NCI-H2227 treated with DMSO at 0.1 percent for 48 hours (cell line): ENCODE results near the gene MYBPC2.
"Not testable (repeated sequence)": the region's sequence is repeated elsewhere in the genome, so short reads cannot be mapped to it uniquely, and the experiment has no call there.

Experiments used
- DNase-seq: peaks from one replicate; lab custom pipeline; 2025; lab: John Stamatoyannopoulos, UW

The MYBPC2 gene

GRCh38 chr19:50428772-50429463, 3.8 kb upstream of the MYBPC2 start:
- DNase-seq: no peak

- DNase-seq: no peak
Observed at GRCh38 chr19:50430888-50431342, 1.8 kb upstream of the MYBPC2 start.

- DNase-seq: peak; percentile 65
Observed at GRCh38 chr19:50431343-50432220, 1.1 kb upstream of the MYBPC2 start.

- no peak for DNase-seq
Observed at GRCh38 chr19:50433201-50434180, 799 bp downstream of the MYBPC2 start.

- no peak for DNase-seq
Observed at GRCh38 chr19:50434525-50434924, 1.8 kb downstream of the MYBPC2 start.

GRCh38 chr19:50435221-50435620, 2.5 kb downstream of the MYBPC2 start:
- no peak for DNase-seq

- DNase-seq: no peak
Observed at GRCh38 chr19:50435627-50436026, 2.9 kb downstream of the MYBPC2 start.

GRCh38 chr19:50437862-50438449, 5.3 kb downstream of the MYBPC2 start:
- no peak for DNase-seq

- not testable (repeated sequence) for DNase-seq
Observed at GRCh38 chr19:50439130-50439529, 6.4 kb downstream of the MYBPC2 start.

GRCh38 chr19:50444059-50444458, 11.4 kb downstream of the MYBPC2 start:
- no peak for DNase-seq

- no peak for DNase-seq
Observed at GRCh38 chr19:50447053-50447452, 14.4 kb downstream of the MYBPC2 start.

- no peak for DNase-seq
Observed at GRCh38 chr19:50447750-50448149, 15.1 kb downstream of the MYBPC2 start.

GRCh38 chr19:50449236-50449899, 16.7 kb downstream of the MYBPC2 start:
- DNase-seq: no peak

GRCh38 chr19:50450369-50451222, 17.9 kb downstream of the MYBPC2 start:
- no peak for DNase-seq

- DNase-seq: no peak
Observed at GRCh38 chr19:50451223-50451534, 18.5 kb downstream of the MYBPC2 start.

- no peak for DNase-seq
Observed at GRCh38 chr19:50453243-50453642, 20.6 kb downstream of the MYBPC2 start.

GRCh38 chr19:50455992-50456391, 23.3 kb downstream of the MYBPC2 start:
- no peak for DNase-seq

GRCh38 chr19:50457300-50457699, 24.6 kb downstream of the MYBPC2 start:
- DNase-seq: no peak

- no peak for DNase-seq
Observed at GRCh38 chr19:50458396-50459066, 25.8 kb downstream of the MYBPC2 start.

- no peak for DNase-seq
Observed at GRCh38 chr19:50459067-50459456, 26.4 kb downstream of the MYBPC2 start.
